ENCODE results near the gene TMEM86B. TPM values are rescaled to one million over a fixed set of nuclear protein-coding genes. Genes with fewer than 3 reads are reported as not detected.

The TMEM86B gene
- total and polyA plus RNA-seq, 2 experiments from 2014 or later: 1.1 to 3.2 TPM

- Mint-ChIP-seq H3K4me3 (no peak overlapping the region), H3K27ac (no peak overlapping the region), H3K27me3 (ENCODE audit: insufficient read depth, low read depth, poor library complexity) (peaks cover 6% of the 10 kb centered on the region), H3K9me3 (no peaks in the 10 kb centered on the region), H3K4me1 (no peaks in the 10 kb centered on the region), H3K36me3 (ENCODE audit: low read depth) (peaks cover 40% of the 10 kb centered on the region)
- H3K27ac ChIP-seq (ENCODE audit: low read depth): no peak overlapping the region
- no peaks in the 10 kb centered on the region for H3K9me2 ChIP-seq (ENCODE audit: insufficient read depth)
- H3K27me3 ChIP-seq (ENCODE audit: insufficient read depth): no peaks in the 10 kb centered on the region
- no peak overlapping the region for H2AFZ ChIP-seq
- ATAC-seq (no peak), DNase-seq (ENCODE audit: low spot score) (no peak)
- H3K79me2 ChIP-seq (replicated peaks; ENCODE audit: insufficient read depth): no peaks in the 10 kb centered on the region
- no peaks in the 10 kb centered on the region for H3K4me1 ChIP-seq (ENCODE audit: insufficient read depth)
- H3K36me3 ChIP-seq (ENCODE audit: insufficient read depth): peaks cover 5% of the 10 kb centered on the region; the same call in 1 of the 2 replicates
- no peak overlapping the region for H3K4me3 ChIP-seq
- H3K4me2 ChIP-seq: no peak overlapping the region
- H4K20me1 ChIP-seq (replicated peaks; ENCODE audit: insufficient read depth): peaks cover 3% of the 10 kb centered on the region
- no peak for TF ChIP-seq ZNF331 (CRISPR knock-in tag; IDR thresholded peaks at IDR 0.05; ENCODE audit: low read depth)
- no peak for TF ChIP-seq STAT1 (IDR thresholded peaks at IDR 0.05; ENCODE audit: unreplicated experiment)
- TF ChIP-seq ZNF114 (CRISPR knock-in tag; IDR thresholded peaks at IDR 0.05): no peak
- no peak for TF ChIP-seq CREB1 (CRISPR knock-in tag; IDR thresholded peaks at IDR 0.05; ENCODE audit: low read depth)
- no peak for TF ChIP-seq NANOG (IDR thresholded peaks at IDR 0.05; ENCODE audit: borderline replicate concordance)
- no peak for TF ChIP-seq EZH2phosphoT487 (IDR thresholded peaks at IDR 0.05; ENCODE audit: unreplicated experiment)
- TF ChIP-seq POLR2AphosphoS5 (IDR thresholded peaks at IDR 0.05; ENCODE audit: low read depth): no peak
- TF ChIP-seq ETS1 (IDR thresholded peaks at IDR 0.05): no peak
- no peak for TF ChIP-seq JUNB (IDR thresholded peaks at IDR 0.05; ENCODE audit: unreplicated experiment)
- no peak for TF ChIP-seq ZNF462 (CRISPR knock-in tag; IDR thresholded peaks at IDR 0.05)
- TF ChIP-seq EZH2 (IDR thresholded peaks at IDR 0.05; ENCODE audit: low read depth, unreplicated experiment): no peak
- no peaks in the 10 kb centered on the region for H3F3A ChIP-seq (replicated peaks; ENCODE audit: low read depth)
Measured at GRCh38 chr19:55231391-55232285, 3.1 kb upstream of the TMEM86B start.

All from GM23338 (cell line).